Subcutaneous adipose tissue (tissue), 4 donors: Measurements from ENCODE around the gene SLC44A1. TPM values are rescaled to one million over a fixed set of nuclear protein-coding genes. Genes with fewer than 3 reads are reported as not detected.

Source experiments
- CTCF ChIP-seq: fragments of 450-650 bp; IDR thresholded peaks from one replicate; pipeline ENCODE4 v1.5.1; 2016; ENCODE audit warnings: low read depth, mild to moderate bottlenecking, control low read depth, antibody characterized with exemption, moderate library complexity
- total RNA-seq, 4 donors: library from RNA; depleted of rRNA; stranded (reverse); fragments of >200 nt; gene quantifications; one replicate each; pipeline ENCODE4 v1.1.0, GENCODE V29; 2016

The SLC44A1 gene
- total RNA-seq, 4 donors from 2014 or later: 48.2 to 85.5 (median 53.4) TPM

- no peak for TF ChIP-seq CTCF
Measured at GRCh38 chr9:105426657-105427056, 182.2 kb downstream of the SLC44A1 start.

- TF ChIP-seq CTCF: no peak
Measured at GRCh38 chr9:105431424-105432246, 187.2 kb downstream of the SLC44A1 start.

GRCh38 chr9:105432247-105432842 lies 187.9 kb downstream of the SLC44A1 start:
- no peak for TF ChIP-seq CTCF

GRCh38 chr9:105435453-105435852 lies 191.0 kb downstream of the SLC44A1 start:
- TF ChIP-seq CTCF: no peak

GRCh38 chr9:105436783-105437182 lies 192.3 kb downstream of the SLC44A1 start:
- no peak for TF ChIP-seq CTCF

GRCh38 chr9:105437704-105438103 lies 193.3 kb downstream of the SLC44A1 start:
- no peak for TF ChIP-seq CTCF

GRCh38 chr9:105438141-105438806 lies 193.8 kb downstream of the SLC44A1 start:
- no peak for TF ChIP-seq CTCF
